Retinal pigment epithelial cell (primary cell): ENCODE measurements around the gene PHF21A.
"Not testable (repeated sequence)": the region's sequence is repeated elsewhere in the genome, so short reads cannot be mapped to it uniquely, and the experiment has no call there.

Experiments
- DNase-seq: peaks from one replicate; pipeline ENCODE4 v3.0.0-alpha.2; 2010; ENCODE audit warnings: low read depth
- H3K4me3 ChIP-seq: 2 replicates; pipeline ENCODE4 v1.5.1; 2011; ENCODE audit warnings: mild to moderate bottlenecking, low read length, control low read depth, moderate library complexity
- TF ChIP-seq, protein P1 (sequence below): conservative IDR thresholded peaks from 2 replicates; pipeline ENCODE4 v1.5.1; 2011; ENCODE audit warnings: low read depth, low read length, control low read depth, inconsistent platforms

The PHF21A gene

DNA sequence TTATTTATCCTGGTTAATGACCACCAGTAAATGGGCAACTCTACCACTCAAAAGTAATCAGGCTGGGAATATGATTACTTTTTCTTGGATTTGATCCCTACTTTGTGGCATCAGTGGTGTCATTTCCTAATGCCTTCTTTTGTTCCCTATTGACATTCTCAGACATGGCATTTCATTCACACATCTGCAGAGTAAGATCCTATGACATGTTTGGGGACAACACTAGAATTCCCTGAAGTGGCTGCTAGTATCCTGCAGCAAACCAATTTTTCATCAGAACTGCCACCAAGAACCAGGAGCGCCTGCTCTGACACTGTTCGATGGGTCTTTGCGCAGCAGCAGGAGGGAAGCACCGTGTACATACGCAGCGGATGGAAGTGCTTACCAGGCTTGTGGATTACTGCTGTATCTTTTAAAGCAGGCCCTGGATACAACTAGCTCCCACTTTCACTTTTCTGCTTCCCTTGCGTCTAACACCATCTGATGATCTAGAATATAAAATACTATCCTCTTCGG lies 101.1 kb downstream of the PHF21A start:
- no peak for DNase-seq
- TF ChIP-seq, protein P1, sequence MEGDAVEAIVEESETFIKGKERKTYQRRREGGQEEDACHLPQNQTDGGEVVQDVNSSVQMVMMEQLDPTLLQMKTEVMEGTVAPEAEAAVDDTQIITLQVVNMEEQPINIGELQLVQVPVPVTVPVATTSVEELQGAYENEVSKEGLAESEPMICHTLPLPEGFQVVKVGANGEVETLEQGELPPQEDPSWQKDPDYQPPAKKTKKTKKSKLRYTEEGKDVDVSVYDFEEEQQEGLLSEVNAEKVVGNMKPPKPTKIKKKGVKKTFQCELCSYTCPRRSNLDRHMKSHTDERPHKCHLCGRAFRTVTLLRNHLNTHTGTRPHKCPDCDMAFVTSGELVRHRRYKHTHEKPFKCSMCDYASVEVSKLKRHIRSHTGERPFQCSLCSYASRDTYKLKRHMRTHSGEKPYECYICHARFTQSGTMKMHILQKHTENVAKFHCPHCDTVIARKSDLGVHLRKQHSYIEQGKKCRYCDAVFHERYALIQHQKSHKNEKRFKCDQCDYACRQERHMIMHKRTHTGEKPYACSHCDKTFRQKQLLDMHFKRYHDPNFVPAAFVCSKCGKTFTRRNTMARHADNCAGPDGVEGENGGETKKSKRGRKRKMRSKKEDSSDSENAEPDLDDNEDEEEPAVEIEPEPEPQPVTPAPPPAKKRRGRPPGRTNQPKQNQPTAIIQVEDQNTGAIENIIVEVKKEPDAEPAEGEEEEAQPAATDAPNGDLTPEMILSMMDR, result no peak
- H3K4me3 ChIP-seq, result no peak overlapping the region

- H3K4me3 ChIP-seq, result no peak overlapping the region
- TF ChIP-seq, protein P1, result no peak
- DNase-seq, result no peak
Observed at GRCh38 chr11:46018651-46019050, 102.6 kb downstream of the PHF21A start.

- DNase-seq, result no peak
- H3K4me3 ChIP-seq, result no peak overlapping the region
- TF ChIP-seq, protein P1, result no peak
Observed at GRCh38 chr11:46017341-46017740, 103.9 kb downstream of the PHF21A start.

DNA sequence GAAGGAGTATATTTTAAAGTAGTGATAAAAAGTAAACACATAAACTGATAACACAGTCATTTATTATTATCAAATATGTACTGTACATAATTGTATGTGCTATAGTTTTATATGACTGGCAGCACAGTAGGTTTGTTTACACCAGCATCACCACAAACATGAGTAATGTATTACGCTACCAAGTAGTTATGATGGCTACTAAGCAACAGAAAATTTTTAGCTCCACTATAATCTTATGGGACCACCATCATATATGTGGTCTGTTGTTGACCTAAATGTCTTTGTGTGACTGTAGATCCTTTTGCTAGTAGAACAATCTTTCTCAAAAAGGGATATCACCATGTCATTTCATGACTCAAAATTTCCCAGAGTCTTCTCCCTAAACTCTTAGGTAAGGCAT lies 105.3 kb downstream of the PHF21A start:
- TF ChIP-seq, protein P1, result no peak
- DNase-seq, result no peak
- H3K4me3 ChIP-seq, result no peak overlapping the region

- not testable (repeated sequence) for DNase-seq, H3K4me3 ChIP-seq
Observed at GRCh38 chr11:46014168-46014567, 107.1 kb downstream of the PHF21A start.

DNA sequence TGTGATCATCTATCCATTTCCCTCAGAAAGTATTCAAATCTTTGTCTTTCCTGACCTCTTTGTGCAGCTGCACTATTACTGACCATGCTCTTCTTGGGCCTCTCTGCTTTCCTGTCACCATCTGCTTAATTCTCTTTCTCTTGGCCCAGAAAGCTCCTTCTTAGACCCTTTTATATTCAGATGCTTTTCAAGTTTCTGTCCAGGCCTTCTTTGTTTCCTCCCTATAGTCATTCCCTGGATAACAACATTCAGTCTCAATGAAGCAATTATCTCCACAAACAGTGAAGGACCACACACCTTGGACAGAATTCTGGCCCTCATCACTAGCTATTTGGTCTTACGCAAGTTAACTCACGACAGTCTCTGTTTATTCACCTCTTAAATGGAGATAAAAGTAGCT lies 109.1 kb downstream of the PHF21A start:
- TF ChIP-seq, protein P1, result no peak
- no peak overlapping the region for H3K4me3 ChIP-seq
- no peak for DNase-seq

DNA sequence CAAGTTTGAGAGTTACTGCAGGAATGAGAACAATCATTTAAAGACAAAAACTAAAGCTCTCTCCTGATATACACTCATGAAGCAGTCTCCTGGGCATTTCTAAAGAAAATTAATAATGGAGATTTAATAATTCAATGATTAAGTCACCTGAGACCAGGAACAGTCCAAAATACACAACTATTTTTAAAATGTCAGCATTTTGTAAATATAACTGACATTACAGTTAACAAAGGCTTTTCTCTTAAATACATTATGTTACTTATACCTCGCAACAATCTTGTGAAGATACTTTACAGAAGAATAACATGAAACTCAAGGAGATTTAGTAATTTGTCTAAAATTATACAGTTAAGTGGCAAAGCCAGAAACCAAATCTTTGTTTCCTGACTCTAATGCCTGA lies 111.2 kb downstream of the PHF21A start:
- TF ChIP-seq, protein P1, result no peak
- no peak for DNase-seq
- no peak overlapping the region for H3K4me3 ChIP-seq

- TF ChIP-seq, protein P1, result no peak
- H3K4me3 ChIP-seq, result no peak overlapping the region
- no peak for DNase-seq
Observed at GRCh38 chr11:46009647-46010046, 111.6 kb downstream of the PHF21A start.
